ENCODE measurements around the gene ABRACL.
A peak's percentile ranks its signal among the peaks of the same experiment; 100 is the strongest.
"Not testable (repeated sequence)": the region's sequence is repeated elsewhere in the genome, so short reads cannot be mapped to it uniquely, and the experiment has no call there.

Gene ABRACL
- long read RNA-seq, donor 1, transcript ABRACL-201 (3 exons, 845 nt), result major isoform, 43 of 43 reads
- long read RNA-seq, donor 1, partial matches to known transcripts, result 0 of 43 reads
- long read RNA-seq, donor 1, other reads (novel, unspliced or antisense), result 0 of 43 reads
- long read RNA-seq, donor 2, transcript ABRACL-201 (3 exons, 845 nt), result major isoform, 16 of 36 reads
- long read RNA-seq, donor 2, partial matches to known transcripts, result 20 of 36 reads
- long read RNA-seq, donor 2, other reads (novel, unspliced or antisense), result 0 of 36 reads
- long read RNA-seq, donor 3, transcript ABRACL-201 (3 exons, 845 nt), result major isoform, 13 of 25 reads
- long read RNA-seq, donor 3, partial matches to known transcripts, result 12 of 25 reads
- long read RNA-seq, donor 3, other reads (novel, unspliced or antisense), result 0 of 25 reads
- long read RNA-seq, donor 4, transcript ABRACL-201 (3 exons, 845 nt), result major isoform, 31 of 31 reads
- long read RNA-seq, donor 4, partial matches to known transcripts, result 0 of 31 reads
- long read RNA-seq, donor 4, other reads (novel, unspliced or antisense), result 0 of 31 reads
- long read RNA-seq, donor 5, transcript ABRACL-201 (3 exons, 845 nt), result major isoform, 33 of 39 reads
- long read RNA-seq, donor 5, partial matches to known transcripts, result 0 of 39 reads
- long read RNA-seq, donor 5, other reads (novel, unspliced or antisense), result 5 of 39 reads
- long read RNA-seq, donor 6, transcript ABRACL-201 (3 exons, 845 nt), result major isoform, 42 of 42 reads
- long read RNA-seq, donor 6, partial matches to known transcripts, result 0 of 42 reads
- long read RNA-seq, donor 6, other reads (novel, unspliced or antisense), result 0 of 42 reads
- long read RNA-seq, donor 7, transcript ABRACL-201 (3 exons, 845 nt), result major isoform, 50 of 50 reads
- long read RNA-seq, donor 7, partial matches to known transcripts, result 0 of 50 reads
- long read RNA-seq, donor 7, other reads (novel, unspliced or antisense), result 0 of 50 reads
- long read RNA-seq, donor 8, transcript ABRACL-201 (3 exons, 845 nt), result major isoform, 39 of 46 reads
- long read RNA-seq, donor 8, partial matches to known transcripts, result 7 of 46 reads
- long read RNA-seq, donor 8, other reads (novel, unspliced or antisense), result 0 of 46 reads

DNA sequence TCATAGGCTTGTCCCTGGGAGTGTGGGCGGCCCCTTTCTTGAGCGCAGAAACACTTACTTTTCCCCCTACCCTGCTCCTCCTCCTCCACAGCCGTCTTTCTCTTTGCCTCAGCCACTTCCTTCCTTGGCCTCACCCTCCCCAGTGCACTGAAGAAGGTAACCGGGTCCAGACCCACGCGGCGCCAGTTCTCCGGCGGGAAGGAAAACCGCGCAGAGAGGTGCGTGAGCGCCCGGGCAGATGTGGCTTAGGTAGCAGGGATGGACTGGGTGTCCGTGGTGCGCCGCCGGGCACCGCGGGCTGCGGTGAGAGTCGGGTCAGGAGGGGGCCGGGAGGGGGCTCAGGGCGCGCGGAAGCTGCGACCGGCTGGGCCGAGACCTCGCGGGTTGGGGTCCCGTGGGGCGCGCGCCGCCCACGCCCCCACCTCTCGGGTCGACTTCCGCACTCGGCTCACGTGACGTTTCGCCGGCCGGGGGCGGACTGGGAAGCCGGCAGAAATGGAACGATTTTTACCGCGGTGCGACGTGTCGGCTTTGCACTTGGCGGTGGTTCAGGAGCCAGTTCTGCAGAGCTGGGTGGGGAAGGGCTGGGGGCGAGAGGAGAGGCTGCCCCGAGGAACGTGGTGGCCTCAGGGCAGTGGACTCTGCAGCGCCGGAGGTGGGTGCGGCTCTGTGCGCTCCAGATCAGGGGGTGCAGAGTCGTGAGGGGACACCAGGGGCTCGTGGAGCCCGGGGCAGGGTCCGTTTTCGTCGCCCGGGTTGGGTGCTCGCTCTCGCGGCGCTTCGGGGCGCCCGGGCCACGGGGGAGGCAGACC lies at the start of gene ABRACL:
TSS of gene ABRACL (plus strand) at position 88 of the 812 bp plus-strand sequence. CDS start 5,416 bp downstream, outside the sequence.
- peak; percentile 89 for DNase-seq

DNA sequence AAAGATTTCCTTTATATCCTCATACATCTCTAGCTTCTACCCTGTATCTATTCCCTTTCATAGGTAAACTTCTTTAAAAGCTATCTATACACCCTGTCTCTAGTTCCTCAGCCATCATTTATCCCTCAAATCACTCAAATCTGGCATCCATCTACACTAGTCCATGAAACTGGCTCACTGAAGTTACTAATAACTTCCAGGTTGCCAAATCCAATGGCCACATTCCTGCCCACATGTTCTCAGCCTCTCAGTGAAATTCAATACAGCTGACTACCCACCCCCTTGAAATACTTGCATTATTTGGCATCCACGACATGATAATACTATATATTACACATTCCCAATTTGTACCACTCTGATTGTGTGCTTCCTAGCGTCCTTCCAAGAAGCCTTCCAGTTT lies 49.2 kb upstream of the ABRACL start:
- DNase-seq, result no peak

DNA sequence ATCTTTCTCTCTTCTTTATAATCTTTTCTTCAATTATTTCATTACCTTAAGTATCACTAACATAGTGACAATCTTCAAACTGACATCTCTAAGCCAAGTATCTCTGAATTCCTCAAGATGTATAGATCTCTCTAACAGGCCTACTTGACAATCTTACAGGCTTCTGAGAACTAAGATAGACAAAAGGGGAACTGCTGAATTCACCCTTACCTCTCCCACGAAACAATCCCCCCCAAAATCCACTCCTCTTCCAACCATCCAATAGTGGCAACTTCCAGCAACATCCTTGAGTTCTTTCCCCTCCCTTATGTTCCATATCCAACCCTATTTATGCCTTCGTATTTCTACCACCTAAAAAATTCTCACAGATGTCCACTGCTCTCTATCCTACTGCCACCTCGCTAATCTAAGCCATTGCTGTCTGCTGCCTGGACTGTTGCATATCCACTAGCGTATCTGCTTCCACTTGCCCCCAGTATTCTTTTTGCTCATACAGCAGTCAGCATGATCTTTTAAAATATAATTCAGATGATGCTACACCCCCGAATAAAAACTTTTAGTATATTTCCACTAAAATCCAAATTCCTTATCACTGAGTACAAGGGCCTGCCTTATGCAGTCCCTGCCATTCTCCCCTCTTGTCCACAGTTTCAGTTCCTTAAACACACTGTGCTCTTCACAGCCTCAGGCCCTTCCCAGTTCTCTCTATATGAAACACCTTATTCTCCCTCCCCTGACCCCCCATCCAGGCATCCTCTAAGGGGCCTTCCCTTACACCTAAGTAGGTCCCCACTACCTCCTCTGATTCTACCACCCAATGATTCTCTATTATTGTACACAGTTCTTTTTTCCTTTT lies 48.5 kb upstream of the ABRACL start:
- no peak for DNase-seq

- no peak for DNase-seq
Measured at GRCh38 chr6:138981416-138981815, 47.1 kb upstream of the ABRACL start.

- peak; percentile 13 for DNase-seq
Measured at GRCh38 chr6:138986578-138986977, 42.0 kb upstream of the ABRACL start.

GRCh38 chr6:138987080-138987642 lies 41.4 kb upstream of the ABRACL start:
- DNase-seq, result no peak

DNA sequence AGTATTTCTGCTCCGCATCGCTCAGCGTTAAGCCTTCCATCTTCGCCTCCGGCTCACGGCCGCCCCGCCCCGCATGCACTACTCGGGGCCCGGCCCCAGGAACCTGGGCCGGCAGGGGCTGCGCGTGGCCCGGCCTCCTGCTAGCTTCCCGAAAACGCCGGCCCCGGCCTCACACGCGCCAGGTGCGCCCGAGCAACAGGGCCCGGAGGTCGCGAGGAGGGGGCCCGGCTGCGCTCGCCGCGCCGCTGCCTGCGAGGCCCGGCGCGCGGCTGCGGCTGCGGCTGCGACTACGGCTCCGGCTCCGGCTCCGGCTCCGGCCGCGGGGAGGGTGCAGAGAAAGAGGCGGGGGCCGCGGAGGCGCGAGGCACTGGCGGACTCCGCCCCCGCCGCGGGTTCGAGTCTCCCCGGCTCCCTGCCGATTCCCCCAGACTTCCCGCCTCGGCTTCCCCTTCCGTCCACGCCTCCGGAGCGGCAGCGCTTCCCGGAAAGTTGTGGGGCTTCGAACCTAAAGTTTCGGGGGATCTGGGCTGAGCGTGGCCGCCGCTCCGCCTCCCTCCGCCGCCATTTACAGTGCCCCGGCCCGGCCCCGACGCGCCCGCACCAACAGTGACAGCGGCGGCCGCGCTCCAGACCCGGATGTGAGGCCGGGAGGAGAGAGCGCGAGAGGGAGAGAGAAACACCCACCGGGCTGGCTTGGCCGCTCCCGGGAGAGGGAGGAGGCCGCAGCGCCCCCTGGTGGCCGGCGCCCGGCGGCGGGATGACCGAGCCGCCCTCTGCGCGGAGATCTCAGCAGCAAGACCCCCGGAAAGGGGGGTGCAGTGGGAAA lies 40.7 kb upstream of the ABRACL start, which contains the start of gene REPS1:
TSS of gene REPS1 (minus strand) at position 611 of the 826 bp plus-strand sequence. CDS start at position 40, 571 bp downstream.
- DNase-seq, result peak; percentile 96

DNA sequence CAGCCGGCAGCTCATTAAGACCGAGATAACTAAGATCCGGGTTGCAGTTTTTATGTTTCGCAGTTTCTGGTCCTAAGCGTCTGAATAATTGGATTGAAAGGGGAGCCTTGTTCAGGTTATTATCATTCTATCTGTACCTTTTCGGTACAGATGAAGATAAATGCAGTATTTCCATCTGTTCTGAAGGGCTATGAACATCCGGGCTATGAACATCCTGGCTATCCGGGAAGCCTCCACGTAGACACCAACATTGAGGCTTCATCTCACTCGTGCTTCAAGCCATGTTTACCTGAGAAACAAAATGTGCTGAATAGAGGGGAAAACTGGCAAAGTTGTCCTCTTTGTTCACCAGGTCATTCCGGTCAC lies 40.1 kb upstream of the ABRACL start:
- no peak for DNase-seq

DNA sequence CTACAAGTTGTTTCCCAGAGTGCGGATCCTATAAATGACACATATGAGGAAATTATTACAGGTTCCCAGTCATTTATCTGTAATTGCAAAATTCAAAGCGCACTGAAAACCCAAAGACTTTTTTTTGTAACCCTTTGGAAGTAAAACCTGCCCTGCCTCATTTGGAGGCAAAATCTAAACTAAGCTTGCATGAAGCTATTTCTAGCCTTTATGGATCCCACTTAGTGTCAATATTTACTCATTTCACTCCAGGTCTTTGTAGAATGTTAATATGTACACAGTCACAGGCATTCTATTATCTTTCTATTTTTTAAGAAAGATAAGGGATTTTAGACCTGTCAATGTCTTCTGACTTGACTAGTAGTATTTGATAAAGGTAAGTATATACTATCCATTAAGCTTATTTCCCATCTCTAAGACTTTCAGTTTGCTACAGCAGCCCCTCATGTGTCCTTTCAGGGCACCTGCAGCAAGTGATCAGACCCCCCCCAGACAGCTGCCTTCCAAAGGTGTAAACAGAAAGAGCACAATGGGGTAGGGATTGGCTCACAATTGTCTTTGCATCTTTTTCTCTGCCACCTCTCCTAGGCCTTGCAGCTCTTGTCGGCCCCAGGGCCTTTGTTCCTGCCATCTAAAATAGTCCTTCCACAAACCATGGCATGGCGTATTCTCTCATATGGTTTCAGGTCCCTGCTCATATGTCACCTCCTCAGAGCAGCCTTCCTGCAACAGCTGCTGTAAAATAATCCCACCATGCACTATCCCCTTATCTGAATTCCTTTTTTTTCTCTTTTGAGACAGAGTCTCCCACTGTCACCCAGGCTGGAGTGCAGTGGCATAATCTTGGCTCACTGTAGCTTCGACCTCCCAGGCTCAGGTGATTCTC lies 39.2 kb upstream of the ABRACL start:
- DNase-seq, result no peak

GRCh38 chr6:138991206-138991605 lies 37.3 kb upstream of the ABRACL start:
- no peak for DNase-seq

GRCh38 chr6:138992965-138993364 lies 35.6 kb upstream of the ABRACL start:
- DNase-seq, result not testable (repeated sequence)

DNA sequence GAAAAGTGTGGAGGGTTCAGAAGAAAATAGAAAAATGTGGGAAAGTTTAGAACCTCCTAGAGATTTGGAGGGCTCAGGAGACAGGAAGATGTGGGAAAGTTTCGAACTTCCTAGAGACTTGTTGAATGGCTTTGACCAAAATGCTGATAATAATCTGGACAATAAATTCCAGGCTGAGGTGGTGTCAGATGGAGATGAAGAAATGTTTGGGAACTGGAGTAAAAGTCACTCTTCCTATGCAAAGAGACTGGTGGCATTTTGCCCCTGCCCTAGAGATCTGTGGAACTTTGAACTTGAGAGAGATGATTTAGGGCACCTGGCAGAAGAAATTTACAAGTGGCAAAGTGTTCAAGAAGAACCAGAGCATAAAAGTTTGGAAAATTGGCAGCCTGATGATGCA lies 35.1 kb upstream of the ABRACL start:
- not testable (repeated sequence) for DNase-seq

DNA sequence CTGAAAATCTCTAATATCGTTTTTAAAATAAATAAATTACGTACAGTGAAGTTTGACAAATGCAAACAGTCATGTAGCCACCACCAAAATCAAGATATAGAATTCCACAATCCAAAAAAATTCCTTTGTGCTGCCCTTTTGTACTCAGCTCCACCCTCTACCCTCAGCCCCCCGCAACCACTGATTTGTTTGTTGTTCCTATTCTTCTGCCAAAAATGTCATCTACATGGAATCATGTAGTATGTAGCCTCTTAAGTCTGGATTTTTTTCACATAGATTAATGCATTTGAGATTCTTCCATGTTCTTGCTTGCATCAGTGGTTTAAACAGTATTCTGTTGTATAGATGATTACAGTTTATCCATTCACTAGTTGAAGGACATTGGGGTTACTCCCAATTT lies 32.0 kb upstream of the ABRACL start:
- no peak for DNase-seq

DNA sequence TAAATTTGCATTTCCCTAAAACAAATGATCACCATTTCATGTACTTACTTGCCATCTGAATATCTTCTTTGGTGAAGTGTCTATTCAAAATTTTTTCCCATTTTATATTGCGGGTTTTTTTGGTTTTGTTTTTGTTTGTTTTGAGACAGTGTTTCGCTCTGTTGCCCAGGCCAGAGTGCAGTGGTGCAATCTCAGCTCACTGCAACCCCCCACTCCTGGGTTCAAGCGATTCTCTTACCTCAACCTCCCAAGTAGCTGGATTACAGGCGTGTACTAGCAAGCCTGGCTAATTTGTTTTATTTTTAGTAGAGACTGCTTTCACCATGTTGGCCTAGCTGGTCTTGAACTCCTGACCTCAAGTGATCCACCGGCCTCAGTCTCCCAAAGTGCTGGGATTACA lies 31.4 kb upstream of the ABRACL start:
- DNase-seq, result no peak

- no peak for DNase-seq
Measured at GRCh38 chr6:138999949-139000725, 28.4 kb upstream of the ABRACL start.

GRCh38 chr6:139003751-139004150 lies 24.8 kb upstream of the ABRACL start:
- no peak for DNase-seq

- no peak for DNase-seq
Measured at GRCh38 chr6:139006477-139006876, 22.1 kb upstream of the ABRACL start.

GRCh38 chr6:139007428-139007827 lies 21.1 kb upstream of the ABRACL start:
- DNase-seq, result no peak

All from right kidney (tissue), 9 donors.